H9 (cell line): ENCODE results near the gene ZNF749. TPM values are rescaled to one million over a fixed set of nuclear protein-coding genes. Genes with fewer than 3 reads are reported as not detected.
"Not testable (repeated sequence)": the region's sequence is repeated elsewhere in the genome, so short reads cannot be mapped to it uniquely, and the experiment has no call there.

Experiments used
- DNase-seq: peaks from one replicate; pipeline ENCODE4 v3.0.0-alpha.2; 2017
- H2AFZ ChIP-seq: one replicate; pipeline ENCODE4 v1.6.1; 2013; ENCODE audit warnings: mild to moderate bottlenecking, low read length, control low read depth, moderate library complexity
- H2AK5ac ChIP-seq: 2 replicates; pipeline ENCODE4 v1.6.1; 2013; ENCODE audit warnings: low read length, control low read depth, mixed read lengths; ENCODE audit not compliant: insufficient read length
- H2BK120ac ChIP-seq: one replicate; pipeline ENCODE4 v1.6.1; 2013; ENCODE audit warnings: low read depth, mild to moderate bottlenecking, low read length, control low read depth, inconsistent platforms; ENCODE audit not compliant: poor library complexity, severe bottlenecking
- H2BK12ac ChIP-seq: 2 replicates; pipeline ENCODE4 v1.6.1; 2013; ENCODE audit warnings: low read length, control low read depth, mixed read lengths, low read depth; ENCODE audit not compliant: insufficient read length
- H2BK15ac ChIP-seq: 2 replicates; pipeline ENCODE4 v1.6.1; 2013; ENCODE audit warnings: low read depth, low read length, control low read depth
- H2BK20ac ChIP-seq: one replicate; pipeline ENCODE4 v1.6.1; 2013; ENCODE audit warnings: low read depth, mild to moderate bottlenecking, low read length, control low read depth, inconsistent platforms; ENCODE audit not compliant: poor library complexity, severe bottlenecking
- H2BK5ac ChIP-seq: 2 replicates; pipeline ENCODE4 v1.6.1; 2013; ENCODE audit warnings: low read length, control low read depth, mixed read lengths; ENCODE audit not compliant: insufficient read length
- H3K14ac ChIP-seq: 2 replicates; pipeline ENCODE4 v1.6.1; 2013; ENCODE audit warnings: low read length, control low read depth; ENCODE audit not compliant: insufficient read depth
- H3K18ac ChIP-seq: 2 replicates; pipeline ENCODE4 v1.6.1; 2013; ENCODE audit warnings: low read depth, mild to moderate bottlenecking, mixed read lengths, low read length, control low read depth; ENCODE audit not compliant: insufficient read length
- H3K23ac ChIP-seq: 2 replicates; pipeline ENCODE4 v1.6.1; 2013; ENCODE audit warnings: low read length, control low read depth, mixed read lengths, low read depth; ENCODE audit not compliant: insufficient read length
- H3K23me2 ChIP-seq: 2 replicates; pipeline ENCODE4 v1.6.1; 2013; ENCODE audit warnings: low read depth, mild to moderate bottlenecking, mixed read lengths, low read length, control low read depth; ENCODE audit not compliant: insufficient read length, poor library complexity, severe bottlenecking
- H3K27ac ChIP-seq: 2 replicates; pipeline ENCODE4 v1.5.1; 2013; ENCODE audit warnings: low read length, control low read depth, mixed read lengths, low read depth; ENCODE audit not compliant: insufficient read length
- H3K27me3 ChIP-seq: 2 replicates; pipeline ENCODE4 v1.6.1; 2013; ENCODE audit warnings: low read length, control low read depth, inconsistent platforms; ENCODE audit not compliant: insufficient read depth
- H3K4ac ChIP-seq: 2 replicates; pipeline ENCODE4 v1.6.1; 2013; ENCODE audit warnings: low read depth, mild to moderate bottlenecking, control low read depth, inconsistent platforms, low read length, moderate library complexity
- H3K4me1 ChIP-seq: 2 replicates; pipeline ENCODE4 v1.6.1; 2013; ENCODE audit warnings: low read length, control low read depth, inconsistent platforms; ENCODE audit not compliant: insufficient read depth
- H3K4me2 ChIP-seq: 2 replicates; pipeline ENCODE4 v1.6.1; 2013; ENCODE audit warnings: low read length, control low read depth, mixed read lengths; ENCODE audit not compliant: insufficient read length, insufficient read depth
- H3K56ac ChIP-seq: 2 replicates; pipeline ENCODE4 v1.6.1; 2013; ENCODE audit warnings: low read depth, mild to moderate bottlenecking, mixed read lengths, low read length, control low read depth; ENCODE audit not compliant: insufficient read length
- H3K79me1 ChIP-seq: 2 replicates; pipeline ENCODE4 v1.6.1; 2013; ENCODE audit warnings: low read depth, mild to moderate bottlenecking, moderate library complexity, low read length, control low read depth, inconsistent platforms; ENCODE audit not compliant: insufficient read depth, poor library complexity, severe bottlenecking
- H3K79me2 ChIP-seq: 2 replicates; pipeline ENCODE4 v1.6.1; 2013; ENCODE audit warnings: low read length, control low read depth, inconsistent platforms; ENCODE audit not compliant: insufficient read depth
- H3K9ac ChIP-seq: 2 replicates; pipeline ENCODE4 v1.6.1; 2013; ENCODE audit warnings: low read length, control low read depth, mixed read lengths; ENCODE audit not compliant: insufficient read length; ENCODE audit errors: extremely low read depth
- H3K9me3 ChIP-seq: one replicate; pipeline ENCODE4 v1.6.1; 2013; ENCODE audit warnings: low read depth, low read length, inconsistent platforms; ENCODE audit not compliant: control insufficient read depth
- H3T11ph ChIP-seq: one replicate; pipeline ENCODE4 v1.6.1; 2013; ENCODE audit warnings: mild to moderate bottlenecking, low read length, control low read depth, inconsistent platforms
- H4K20me1 ChIP-seq: one replicate; pipeline ENCODE4 v1.6.1; 2013; ENCODE audit not compliant: control insufficient read depth, insufficient read length, insufficient read depth
- H4K5ac ChIP-seq: 2 replicates; pipeline ENCODE4 v1.6.1; 2013; ENCODE audit warnings: low read depth, mild to moderate bottlenecking, mixed read lengths, low read length, control low read depth; ENCODE audit not compliant: insufficient read length
- H4K8ac ChIP-seq: replicated peaks from 2 replicates; pipeline ENCODE4 v1.6.1; 2013; ENCODE audit warnings: low read length, control low read depth, mixed read lengths, low read depth; ENCODE audit not compliant: insufficient read length
- H4K91ac ChIP-seq: 2 replicates; pipeline ENCODE4 v1.6.1; 2013; ENCODE audit warnings: low read depth, mild to moderate bottlenecking, moderate library complexity, mixed read lengths, low read length, control low read depth; ENCODE audit not compliant: insufficient read length
- H3K27ac Mint-ChIP-seq, 3 experiments: 2 replicates in 2 of 3; 3 replicates in 1 of 3; pipeline ENCODE4 v1.8.0; 2020 to 2021; ENCODE audit warnings: mixed read lengths in 3 of 3, mild to moderate bottlenecking in 1 of 3, moderate library complexity in 1 of 3
- H3K27me3 Mint-ChIP-seq: 2 replicates; pipeline ENCODE4 v1.8.0; 2021; ENCODE audit warnings: low read depth, mild to moderate bottlenecking, moderate library complexity, mixed read lengths
- H3K36me3 Mint-ChIP-seq, 3 experiments: 2 replicates in 2 of 3; 3 replicates in 1 of 3; pipeline ENCODE4 v1.8.0; 2020 to 2021; ENCODE audit warnings: low read depth in 3 of 3, mixed read lengths in 3 of 3; ENCODE audit not compliant: insufficient read depth in 1 of 3
- H3K4me1 Mint-ChIP-seq, 2 experiments: 2 replicates each; pipeline ENCODE4 v1.8.0; 2020; ENCODE audit warnings: mixed read lengths in 2 of 2
- H3K4me3 Mint-ChIP-seq, 2 experiments: 2 replicates in 1 of 2; 3 replicates in 1 of 2; pipeline ENCODE4 v1.8.0; 2020 to 2021; ENCODE audit warnings: mild to moderate bottlenecking in 2 of 2, mixed read lengths in 2 of 2, moderate library complexity in 1 of 2
- H3K9me3 Mint-ChIP-seq, 2 experiments: 2 replicates in 1 of 2; 3 replicates in 1 of 2; pipeline ENCODE4 v1.8.0; 2020; ENCODE audit warnings: mild to moderate bottlenecking in 2 of 2, mixed read lengths in 2 of 2, moderate library complexity in 1 of 2
- WGBS: extraction: QIAGEN DNeasy Blood & Tissue Kit; methylation state at CpG from one replicate; pipeline ENCODE4 v1.1.7; 2013; ENCODE audit warnings: missing lambda C conversion rate, low lambda C conversion rate, mixed read lengths; ENCODE audit not compliant: insufficient read length; ENCODE audit errors: extremely low coverage; 5-methylcytosine and 5-hydroxymethylcytosine counted together
- total RNA-seq: library from RNA; stranded (reverse); gene quantifications from 2 replicates; pipeline ENCODE4 v1.2.1, GENCODE V29; 2021
- TF ChIP-seq, protein P1 (sequence below): fragments of 200-600 bp; sonication (generic); conservative IDR thresholded peaks from 3 replicates; pipeline ENCODE4 v1.8.0; 2021; ENCODE audit warnings: antibody characterized with exemption, mild to moderate bottlenecking

ZNF749 gene
- total RNA-seq, 1 experiment from 2014 or later = 25.0 TPM

DNA sequence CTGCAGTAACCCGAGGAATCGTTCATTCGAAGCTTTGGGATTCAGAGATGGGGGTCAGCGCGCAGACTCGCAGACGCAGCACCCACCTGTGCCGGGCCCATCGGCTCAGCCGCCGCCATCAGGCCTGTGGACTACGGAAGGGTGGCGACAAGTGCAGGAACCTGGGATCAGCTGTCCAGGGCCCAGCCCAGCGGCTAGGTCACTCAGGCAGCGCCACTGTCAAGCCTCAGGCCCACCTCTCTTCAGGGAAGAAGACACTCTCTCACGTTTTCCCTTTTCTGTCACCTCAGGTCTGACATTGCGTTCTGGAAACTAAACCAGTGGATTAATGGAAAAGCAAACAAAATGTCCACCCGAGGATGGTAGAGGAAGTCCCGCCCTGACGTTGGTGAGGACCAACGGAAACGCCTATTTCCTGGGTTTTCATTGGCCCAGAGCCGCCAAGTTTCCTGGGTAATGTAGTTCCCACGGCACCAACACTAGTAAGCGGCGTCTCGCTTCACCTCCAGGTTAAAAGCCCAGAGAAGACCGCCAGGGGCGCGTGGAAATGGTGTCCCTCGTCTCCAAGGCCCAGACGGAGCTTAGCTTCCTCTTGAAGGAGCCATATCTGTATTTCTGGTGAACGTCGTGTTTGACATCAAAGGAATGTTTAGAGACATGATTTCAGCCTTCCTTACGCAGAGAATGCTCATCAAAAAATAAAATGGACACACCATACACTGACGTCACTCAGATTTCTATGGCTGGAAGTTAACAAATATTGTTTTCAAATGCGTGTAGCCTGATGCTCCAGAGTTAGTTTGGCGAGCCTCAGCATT lies 42.3 kb downstream of the ZNF749 start, which contains the start of gene ZNF772:
Gene ZNF772, minus strand, starts transcription at position 376 of the 818 bp plus-strand sequence. Its CDS starts 257 bp downstream, at position 119.
- H2BK120ac ChIP-seq = no peak within 1 kb of the TSS
- peak within 1 kb of the TSS; percentile 79 for H2AFZ ChIP-seq
- H3K14ac ChIP-seq = peak within 1 kb of the TSS; percentile 89
- H3T11ph ChIP-seq = no peak within 1 kb of the TSS
- peak within 1 kb of the TSS; percentile 83 for H3K4me2 ChIP-seq
- H3K9ac ChIP-seq = peak within 1 kb of the TSS; percentile 84
- no peak within 1 kb of the TSS for H4K5ac ChIP-seq
- no peaks in the 10 kb centered on the region for H3K79me2 ChIP-seq
- peaks cover 5% of the 10 kb centered on the region for H3K23me2 ChIP-seq
- no peak within 1 kb of the TSS for H2BK12ac ChIP-seq
- peak; percentile 91 for DNase-seq
- H3K18ac ChIP-seq = peak within 1 kb of the TSS; percentile 86
- no peaks in the 10 kb centered on the region for H3K79me1 ChIP-seq
- no peak within 1 kb of the TSS for H4K8ac ChIP-seq
- no peak within 1 kb of the TSS for H3K27ac ChIP-seq
- H2AK5ac ChIP-seq = no peak within 1 kb of the TSS
- Mint-ChIP-seq H3K9me3 (peaks cover 63 to 78% of the 10 kb centered on the region in 2 experiments), H3K4me3 (peak within 1 kb of the TSS; percentile 81 to 84), H3K36me3 (peaks cover 46 to 54% (median 48%) of the 10 kb centered on the region in 3 experiments), H3K4me1 (peaks cover 0 to 7% of the 10 kb centered on the region in 2 experiments; a peak in 3 of 4 replicates), H3K27ac (peak within 1 kb of the TSS; percentile 42 to 89 (median 86); a peak in 3 of 7 replicates), H3K27me3 (peaks cover 17% of the 10 kb centered on the region)
- no peak within 1 kb of the TSS for H3K56ac ChIP-seq
- no peaks in the 10 kb centered on the region for H3K4me1 ChIP-seq
- H2BK15ac ChIP-seq = no peak within 1 kb of the TSS
- TF ChIP-seq, protein P1, sequence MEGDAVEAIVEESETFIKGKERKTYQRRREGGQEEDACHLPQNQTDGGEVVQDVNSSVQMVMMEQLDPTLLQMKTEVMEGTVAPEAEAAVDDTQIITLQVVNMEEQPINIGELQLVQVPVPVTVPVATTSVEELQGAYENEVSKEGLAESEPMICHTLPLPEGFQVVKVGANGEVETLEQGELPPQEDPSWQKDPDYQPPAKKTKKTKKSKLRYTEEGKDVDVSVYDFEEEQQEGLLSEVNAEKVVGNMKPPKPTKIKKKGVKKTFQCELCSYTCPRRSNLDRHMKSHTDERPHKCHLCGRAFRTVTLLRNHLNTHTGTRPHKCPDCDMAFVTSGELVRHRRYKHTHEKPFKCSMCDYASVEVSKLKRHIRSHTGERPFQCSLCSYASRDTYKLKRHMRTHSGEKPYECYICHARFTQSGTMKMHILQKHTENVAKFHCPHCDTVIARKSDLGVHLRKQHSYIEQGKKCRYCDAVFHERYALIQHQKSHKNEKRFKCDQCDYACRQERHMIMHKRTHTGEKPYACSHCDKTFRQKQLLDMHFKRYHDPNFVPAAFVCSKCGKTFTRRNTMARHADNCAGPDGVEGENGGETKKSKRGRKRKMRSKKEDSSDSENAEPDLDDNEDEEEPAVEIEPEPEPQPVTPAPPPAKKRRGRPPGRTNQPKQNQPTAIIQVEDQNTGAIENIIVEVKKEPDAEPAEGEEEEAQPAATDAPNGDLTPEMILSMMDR = peak; percentile 60
- H2BK5ac ChIP-seq = no peak within 1 kb of the TSS
- no CpG with 5 or more reads among the region's 38 CpGs for WGBS
- peaks cover 38% of the 10 kb centered on the region for H3K9me3 ChIP-seq
- H4K91ac ChIP-seq = no peak within 1 kb of the TSS
- no peaks in the 10 kb centered on the region for H4K20me1 ChIP-seq
- peaks cover 2% of the 10 kb centered on the region; the same call in 1 of the 2 replicates for H3K27me3 ChIP-seq
- H2BK20ac ChIP-seq = no peak within 1 kb of the TSS
- H3K23ac ChIP-seq = no peak within 1 kb of the TSS
- H3K4ac ChIP-seq = no peak within 1 kb of the TSS

DNA sequence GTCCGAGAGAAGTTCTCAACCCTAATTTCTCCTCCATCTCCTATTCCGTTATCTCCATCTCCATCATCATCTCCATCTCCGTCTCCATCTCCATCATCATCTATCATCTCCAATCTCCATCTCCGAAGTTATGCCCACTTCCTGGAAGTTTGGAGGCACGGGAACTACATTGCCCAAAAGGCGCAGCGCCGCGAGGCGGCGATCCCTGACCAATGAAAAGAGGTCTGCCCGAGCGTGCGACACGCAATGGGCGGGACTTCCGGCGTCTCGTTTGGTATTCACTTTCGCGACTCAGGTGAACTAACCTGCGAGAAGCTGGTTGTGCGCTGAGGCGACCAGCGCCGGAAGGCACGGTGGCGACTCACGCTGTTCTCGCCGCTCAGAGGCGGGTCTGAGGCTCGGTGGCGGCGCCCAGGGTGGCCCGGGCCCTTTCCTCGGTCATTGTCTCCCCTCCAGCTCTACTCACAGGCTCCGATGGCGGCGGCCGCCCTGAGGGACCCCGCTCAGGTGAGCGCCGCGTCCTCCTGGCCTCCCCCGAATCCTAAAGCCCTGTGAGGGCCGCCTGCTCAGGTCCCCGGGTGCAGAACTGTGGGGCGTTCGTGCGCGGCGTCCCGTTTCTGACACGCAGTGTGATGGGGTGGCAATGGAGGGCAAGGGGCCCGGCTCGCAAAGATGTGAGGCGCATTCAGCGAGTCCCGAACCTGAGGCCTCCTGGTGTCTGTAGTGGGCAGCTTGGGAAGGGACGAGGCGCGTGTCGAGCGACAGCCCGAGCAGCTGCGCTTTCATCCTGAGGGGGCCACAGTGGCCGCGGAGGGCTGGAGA lies 52.6 kb downstream of the ZNF749 start, which contains the start of gene ZNF419:
Gene ZNF419, plus strand, starts transcription at position 274 of the 822 bp plus-strand sequence. Its CDS starts 201 bp downstream, at position 475.
- peak within 1 kb of the TSS; percentile 70; the same call in 1 of the 2 replicates for H3K14ac ChIP-seq
- WGBS = no CpG with 5 or more reads among the region's 69 CpGs
- H3K27ac ChIP-seq, H3K23me2 ChIP-seq, H3K23ac ChIP-seq, H2BK20ac ChIP-seq, H4K5ac ChIP-seq, H3K4ac ChIP-seq, H3K9me3 ChIP-seq, H3K56ac ChIP-seq, H2BK15ac ChIP-seq, H2BK120ac ChIP-seq, H3K27me3 ChIP-seq, H2BK12ac ChIP-seq, H2AK5ac ChIP-seq, H4K20me1 ChIP-seq, H3K18ac ChIP-seq, H3K79me2 ChIP-seq, H4K8ac ChIP-seq, H3T11ph ChIP-seq, H3K79me1 ChIP-seq, H4K91ac ChIP-seq, H3K27ac Mint-ChIP-seq, H3K4me1 ChIP-seq, H2BK5ac ChIP-seq: not testable (repeated sequence)
- H2AFZ ChIP-seq = peak within 1 kb of the TSS; percentile 60
- Mint-ChIP-seq H3K27me3 (peaks cover 10% of the 10 kb centered on the region), H3K4me1 (peaks cover 9 to 11% of the 10 kb centered on the region in 2 experiments), H3K4me3 (peak within 1 kb of the TSS; percentile 76 to 83), H3K36me3 (peaks cover 33 to 42% (median 39%) of the 10 kb centered on the region in 3 experiments), H3K9me3 (peaks cover 10 to 34% of the 10 kb centered on the region in 2 experiments)
- peak within 1 kb of the TSS; percentile 67 for H3K9ac ChIP-seq
- peak within 1 kb of the TSS; percentile 54 for H3K4me2 ChIP-seq
- peak; percentile 95 for DNase-seq
